HepG2 (cell line): ENCODE data around the gene USP38. TPM values are rescaled to one million over a fixed set of nuclear protein-coding genes. Genes with fewer than 3 reads are reported as not detected.

Experiments
- ATF4 ChIP-seq, 2 experiments: fragments of 450-650 bp in 1 of 2; sonication (generic) in 1 of 2; formaldehyde crosslinking; IDR thresholded peaks; 2 replicates each; pipeline versions ENCODE4 v1.5.0 to v1.8.0; 2020 to 2022; ENCODE audit warnings: mild to moderate bottlenecking in 1 of 2, missing genetic modification reagents in 1 of 2
- ATF6 ChIP-seq: sonication (generic); formaldehyde crosslinking; conservative IDR thresholded peaks from 2 replicates; pipeline ENCODE4 v1.4.0; 2020; ENCODE audit warnings: missing genetic modification reagents
- HNF1B ChIP-seq: sonication (generic); formaldehyde crosslinking; IDR thresholded peaks from 2 replicates; pipeline ENCODE4 v1.5.1; 2020; ENCODE audit warnings: mild to moderate bottlenecking, moderate library complexity, missing genetic modification reagents
- POLR2G ChIP-seq: fragments of 200-400 bp; formaldehyde crosslinking; IDR thresholded peaks from 2 replicates; pipeline ENCODE4 v1.6.1; 2018; ENCODE audit warnings: mild to moderate bottlenecking, low read depth, low read length, moderate library complexity
- SAP130 ChIP-seq: IDR thresholded peaks from 2 replicates; pipeline ENCODE4 v1.6.1; 2016; ENCODE audit warnings: low read depth
- SP140L ChIP-seq: sonication (generic); formaldehyde crosslinking; IDR thresholded peaks from 2 replicates; pipeline ENCODE4 v1.4.0; 2020; ENCODE audit warnings: missing genetic modification reagents, borderline replicate concordance
- ZFP36L2 ChIP-seq: sonication (generic); formaldehyde crosslinking; IDR thresholded peaks from 2 replicates; pipeline ENCODE4 v1.4.0; 2020; ENCODE audit warnings: missing genetic modification reagents
- ZNF251 ChIP-seq: sonication (generic); formaldehyde crosslinking; IDR thresholded peaks from 2 replicates; pipeline ENCODE4 v1.9.0; 2021; ENCODE audit warnings: mild to moderate bottlenecking, missing genetic modification reagents
- ZNF430 ChIP-seq: sonication (generic); formaldehyde crosslinking; IDR thresholded peaks from 2 replicates; pipeline ENCODE4 v1.9.0; 2021; ENCODE audit warnings: mild to moderate bottlenecking, missing genetic modification reagents
- ZNF530 ChIP-seq: sonication (generic); formaldehyde crosslinking; IDR thresholded peaks from 2 replicates; pipeline ENCODE4 v1.5.0; 2020; ENCODE audit warnings: low read depth, mild to moderate bottlenecking, missing genetic modification reagents
- ZNF761 ChIP-seq: sonication (generic); formaldehyde crosslinking; conservative IDR thresholded peaks from 2 replicates; pipeline ENCODE4 v1.4.0; 2020; ENCODE audit warnings: mild to moderate bottlenecking, missing genetic modification reagents
- ZNF773 ChIP-seq: sonication (generic); formaldehyde crosslinking; IDR thresholded peaks from 2 replicates; pipeline ENCODE4 v1.4.0; 2020; ENCODE audit warnings: missing genetic modification reagents, borderline replicate concordance
- polyA plus RNA-seq, 8 experiments: library from polyadenylated mRNA; depleted of rRNA in 3 of 8; stranded (reverse) in 7 of 8; unstranded in 1 of 8; fragments of >200 nt; fragmentation: Illumina TruSeq in 4 of 8; extraction: Trizol in 4 of 8; gene quantifications; 2 replicates each; pipeline versions ENCODE4 v1.2.1 to v1.2.3, GENCODE V29; 2011 to 2016; ENCODE audit warnings: low read depth in 4 of 8, missing spikeins in 1 of 8, mixed read lengths in 1 of 8; ENCODE audit not compliant: insufficient read depth in 1 of 8
- total RNA-seq, 5 experiments: library from RNA; depleted of rRNA; stranded (reverse); fragments of >200 nt; fragmentation: Illumina TruSeq; extraction: Trizol; gene quantifications; 2 replicates each; pipeline ENCODE4 v1.2.3, GENCODE V29; 2016; ENCODE audit warnings: low read depth in 1 of 5
- TF ChIP-seq, protein P1 (sequence below): sonication (generic); formaldehyde crosslinking; IDR thresholded peaks from 2 replicates; pipeline ENCODE4 v1.4.0; 2020; ENCODE audit warnings: mild to moderate bottlenecking, low read depth, missing genetic modification reagents
- TF ChIP-seq, protein P2 (sequence below): fragments of 450-650 bp; IDR thresholded peaks from 2 replicates; pipeline ENCODE4 v1.6.1; 2016
- TF ChIP-seq, protein P3 (sequence below): sonication (generic); formaldehyde crosslinking; IDR thresholded peaks from 2 replicates; pipeline ENCODE4 v1.8.0; 2022; ENCODE audit warnings: missing genetic modification reagents, mild to moderate bottlenecking, moderate library complexity, borderline replicate concordance
- TF ChIP-seq, protein P4 (sequence below): sonication (generic); formaldehyde crosslinking; IDR thresholded peaks from 2 replicates; pipeline ENCODE4 v1.8.0; 2022; ENCODE audit warnings: missing genetic modification reagents, mild to moderate bottlenecking, inconsistent platforms, borderline replicate concordance

USP38 gene
- total and polyA plus RNA-seq, 2 of the 13 experiments (the other 11 are each of a cell fraction or from before 2014, with no cell fraction given) = 4.5 to 11.8 TPM

DNA sequence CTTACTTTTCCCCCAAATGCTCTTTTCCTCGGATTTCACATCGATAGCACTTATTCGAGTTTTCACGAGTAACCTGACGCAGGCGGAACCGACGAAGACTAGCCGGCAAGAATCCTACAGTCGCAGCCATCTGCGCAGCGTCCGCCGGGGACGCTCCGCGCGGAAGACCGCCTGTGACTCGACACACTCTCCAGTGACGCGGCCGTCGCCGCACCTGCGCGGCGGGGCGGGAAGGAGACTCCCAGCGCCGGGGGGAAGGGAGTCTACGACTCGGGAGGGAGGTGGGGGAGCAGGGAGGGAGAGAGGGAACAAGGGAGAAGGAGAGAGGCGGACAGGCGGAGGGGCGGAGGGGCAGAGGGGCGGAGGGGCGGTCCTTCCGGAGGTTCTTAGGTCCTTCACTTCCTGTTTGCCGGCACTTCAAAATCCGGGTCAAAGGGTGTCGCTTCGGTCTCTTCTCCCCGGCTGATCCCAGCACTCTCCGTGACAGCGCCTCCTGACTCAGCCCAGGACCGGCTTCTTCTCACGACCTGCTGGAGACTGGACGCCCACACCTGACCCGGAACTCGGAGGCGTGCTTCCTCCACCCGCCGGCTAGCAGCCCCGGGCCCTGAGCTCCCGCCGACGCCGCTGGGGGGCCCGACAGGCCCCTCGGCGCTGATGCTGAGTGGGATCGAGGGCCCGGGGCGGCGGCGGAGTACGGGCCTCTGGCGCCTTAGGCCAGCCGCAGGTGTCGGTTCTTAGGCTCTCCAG, at the start of gene USP38 (continued):
- TF ChIP-seq, protein P1, sequence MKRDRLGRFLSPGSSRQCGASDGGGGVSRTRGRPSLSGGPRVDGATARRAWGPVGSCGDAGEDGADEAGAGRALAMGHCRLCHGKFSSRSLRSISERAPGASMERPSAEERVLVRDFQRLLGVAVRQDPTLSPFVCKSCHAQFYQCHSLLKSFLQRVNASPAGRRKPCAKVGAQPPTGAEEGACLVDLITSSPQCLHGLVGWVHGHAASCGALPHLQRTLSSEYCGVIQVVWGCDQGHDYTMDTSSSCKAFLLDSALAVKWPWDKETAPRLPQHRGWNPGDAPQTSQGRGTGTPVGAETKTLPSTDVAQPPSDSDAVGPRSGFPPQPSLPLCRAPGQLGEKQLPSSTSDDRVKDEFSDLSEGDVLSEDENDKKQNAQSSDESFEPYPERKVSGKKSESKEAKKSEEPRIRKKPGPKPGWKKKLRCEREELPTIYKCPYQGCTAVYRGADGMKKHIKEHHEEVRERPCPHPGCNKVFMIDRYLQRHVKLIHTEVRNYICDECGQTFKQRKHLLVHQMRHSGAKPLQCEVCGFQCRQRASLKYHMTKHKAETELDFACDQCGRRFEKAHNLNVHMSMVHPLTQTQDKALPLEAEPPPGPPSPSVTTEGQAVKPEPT = no peak
- TF ChIP-seq ZNF773 (CRISPR knock-in tag) (0 out of 2 replicates have a peak, but pooled peaks have one; percentile 37), HNF1B (CRISPR knock-in tag) (peak; percentile 29; the same call in 1 of the 2 replicates), ZNF761 (CRISPR knock-in tag) (0 out of 2 replicates have a peak, but pooled peaks have one; percentile 11), ATF4 (CRISPR knock-in tag; IDR thresholded peaks at IDR 0.05) (peak in 1 of 2 experiments; percentile 43; a peak in 2 of 4 replicates), ZFP36L2 (CRISPR knock-in tag) (no peak), ZNF251 (CRISPR knock-in tag) (no peak), ZNF430 (peak; percentile 23; the same call in 1 of the 2 replicates), POLR2G (peak; percentile 94), SP140L (CRISPR knock-in tag) (no peak), ATF6 (0 out of 2 replicates have a peak, but pooled peaks have one; percentile 32), SAP130 (CRISPR knock-in tag) (peak; percentile 79), ZNF530 (no peak)
- TF ChIP-seq, protein P2, sequence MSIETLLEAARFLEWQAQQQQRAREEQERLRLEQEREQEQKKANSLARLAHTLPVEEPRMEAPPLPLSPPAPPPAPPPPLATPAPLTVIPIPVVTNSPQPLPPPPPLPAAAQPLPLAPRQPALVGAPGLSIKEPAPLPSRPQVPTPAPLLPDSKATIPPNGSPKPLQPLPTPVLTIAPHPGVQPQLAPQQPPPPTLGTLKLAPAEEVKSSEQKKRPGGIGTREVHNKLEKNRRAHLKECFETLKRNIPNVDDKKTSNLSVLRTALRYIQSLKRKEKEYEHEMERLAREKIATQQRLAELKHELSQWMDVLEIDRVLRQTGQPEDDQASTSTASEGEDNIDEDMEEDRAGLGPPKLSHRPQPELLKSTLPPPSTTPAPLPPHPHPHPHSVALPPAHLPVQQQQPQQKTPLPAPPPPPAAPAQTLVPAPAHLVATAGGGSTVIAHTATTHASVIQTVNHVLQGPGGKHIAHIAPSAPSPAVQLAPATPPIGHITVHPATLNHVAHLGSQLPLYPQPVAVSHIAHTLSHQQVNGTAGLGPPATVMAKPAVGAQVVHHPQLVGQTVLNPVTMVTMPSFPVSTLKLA = no peak
- TF ChIP-seq, protein P3, sequence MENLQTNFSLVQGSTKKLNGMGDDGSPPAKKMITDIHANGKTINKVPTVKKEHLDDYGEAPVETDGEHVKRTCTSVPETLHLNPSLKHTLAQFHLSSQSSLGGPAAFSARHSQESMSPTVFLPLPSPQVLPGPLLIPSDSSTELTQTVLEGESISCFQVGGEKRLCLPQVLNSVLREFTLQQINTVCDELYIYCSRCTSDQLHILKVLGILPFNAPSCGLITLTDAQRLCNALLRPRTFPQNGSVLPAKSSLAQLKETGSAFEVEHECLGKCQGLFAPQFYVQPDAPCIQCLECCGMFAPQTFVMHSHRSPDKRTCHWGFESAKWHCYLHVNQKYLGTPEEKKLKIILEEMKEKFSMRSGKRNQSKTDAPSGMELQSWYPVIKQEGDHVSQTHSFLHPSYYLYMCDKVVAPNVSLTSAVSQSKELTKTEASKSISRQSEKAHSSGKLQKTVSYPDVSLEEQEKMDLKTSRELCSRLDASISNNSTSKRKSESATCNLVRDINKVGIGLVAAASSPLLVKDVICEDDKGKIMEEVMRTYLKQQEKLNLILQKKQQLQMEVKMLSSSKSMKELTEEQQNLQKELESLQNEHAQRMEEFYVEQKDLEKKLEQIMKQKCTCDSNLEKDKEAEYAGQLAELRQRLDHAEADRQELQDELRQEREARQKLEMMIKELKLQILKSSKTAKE = peak; percentile 30; the same call in 1 of the 2 replicates
- TF ChIP-seq, protein P4, sequence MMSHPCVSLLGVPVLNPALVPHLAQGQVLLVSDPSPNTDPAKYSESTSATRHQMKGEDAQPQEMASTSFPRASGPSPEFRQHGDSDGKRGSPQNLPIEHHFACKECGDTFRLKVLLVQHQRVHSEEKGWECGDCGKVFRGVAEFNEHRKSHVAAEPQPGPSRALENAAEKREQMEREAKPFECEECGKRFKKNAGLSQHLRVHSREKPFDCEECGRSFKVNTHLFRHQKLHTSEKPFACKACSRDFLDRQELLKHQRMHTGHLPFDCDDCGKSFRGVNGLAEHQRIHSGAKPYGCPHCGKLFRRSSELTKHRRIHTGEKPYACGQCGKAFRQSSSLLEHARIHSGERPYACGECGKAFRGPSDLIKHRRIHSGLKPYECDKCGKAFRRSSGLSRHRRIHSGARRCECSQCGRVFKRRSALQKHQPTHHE (CRISPR knock-in tag) = 0 out of 2 replicates have a peak, but pooled peaks have one; percentile 72
